Transverse colon (tissue), 4 donors: ENCODE results near the gene PHYKPL. TPM values are rescaled to one million over a fixed set of nuclear protein-coding genes. Genes with fewer than 3 reads are reported as not detected.

Experiments used
- DNase-seq: peaks from one replicate; pipeline ENCODE4 v3.0.0-alpha.2; 2019
- H3K27ac ChIP-seq, 4 donors: fragments of 200-600 bp; sonication (generic); 2 replicates each; pipeline ENCODE4 v1.5.1; 2016 to 2018; ENCODE audit warnings: inconsistent platforms in 4 of 4
- H3K27me3 ChIP-seq: fragments of 200-600 bp; sonication (generic); 2 replicates; pipeline ENCODE4 v1.5.1; 2017; ENCODE audit warnings: inconsistent platforms
- H3K36me3 ChIP-seq, 4 donors: fragments of 200-600 bp; sonication (generic); 2 replicates each; pipeline ENCODE4 v1.5.1; 2017 to 2019; ENCODE audit warnings: inconsistent platforms in 4 of 4
- H3K4me1 ChIP-seq, 4 donors: fragments of 200-600 bp; sonication (generic); 2 replicates each; pipeline ENCODE4 v1.5.1; 2017 to 2020; ENCODE audit warnings: inconsistent platforms in 4 of 4
- H3K4me3 ChIP-seq, 4 donors: fragments of 200-600 bp; sonication (generic); 1 replicate in 1 of 4; 2 replicates in 3 of 4; pipeline versions ENCODE4 v1.5.1 to v1.6.1; 2017 to 2019; ENCODE audit warnings: inconsistent platforms in 4 of 4
- H3K9me3 ChIP-seq, 2 donors: fragments of 200-600 bp; sonication (generic); 2 replicates each; pipeline ENCODE4 v1.5.1; 2017 to 2019; ENCODE audit warnings: inconsistent platforms in 2 of 2
- CTCF ChIP-seq, 5 experiments: fragments of 200-600 bp in 3 of 5; fragments of 450-650 bp in 2 of 5; sonication (generic) in 3 of 5; IDR thresholded peaks; 1 replicate in 2 of 5; 2 replicates in 3 of 5; pipeline ENCODE4 v1.5.1; 2016 to 2017; ENCODE audit warnings: antibody characterized with exemption in 5 of 5, inconsistent platforms in 3 of 5, mild to moderate bottlenecking in 2 of 5, moderate library complexity in 1 of 5
- EP300 ChIP-seq: sonication (generic); formaldehyde crosslinking; IDR thresholded peaks from one replicate; pipeline ENCODE4 v1.6.1; 2017; ENCODE audit warnings: antibody characterized with exemption, low read depth
- POLR2A ChIP-seq: fragments of 450-650 bp; IDR thresholded peaks from one replicate; pipeline ENCODE4 v1.6.1; 2016; ENCODE audit warnings: antibody characterized with exemption, mild to moderate bottlenecking, moderate library complexity
- POLR2AphosphoS5 ChIP-seq, 3 donors: sonication (generic); formaldehyde crosslinking; IDR thresholded peaks; one replicate each; pipeline ENCODE4 v1.6.1; 2016; ENCODE audit warnings: antibody characterized with exemption in 3 of 3
- WGBS, 2 donors: methylation state at CpG; one replicate each; pipeline ENCODE4 v1.1.5; 2018; ENCODE audit warnings: low coverage in 1 of 2; 5-methylcytosine and 5-hydroxymethylcytosine counted together
- in situ Hi-C, 4 donors: fragments of 200-750 bp; cut with MboI; loops; one replicate each; pipeline versions ENCODE4 v1.15.0 to v1.15.1; 2017; ENCODE audit warnings: low sequenced_read_pairs in 3 of 4, low pct_ligation_motif_present in 1 of 4, low pct_unique_long_range_greater_than_20kb in 1 of 4
- intact Hi-C: fragments of 100-400 bp; cut with DNase I; formaldehyde crosslinking; loops from one replicate; pipeline ENCODE4 v1.15.1; 2023; ENCODE audit warnings: low total_unique reads
- total RNA-seq, 4 donors: library from RNA; depleted of rRNA; stranded (reverse); fragments of >200 nt; gene quantifications; one replicate each; pipeline ENCODE4 v1.1.0, GENCODE V29; 2016

PHYKPL gene
- total RNA-seq, 4 donors from 2014 or later = 124 to 405 (median 197) TPM

- no peaks in the 10 kb centered on the region for H3K36me3 ChIP-seq
- no peak within 1 kb of the TSS for H3K4me3 ChIP-seq
- H3K9me3 ChIP-seq = no peaks in the 10 kb centered on the region
- intact Hi-C loops = no loop called here
- 91 to 93% methylated on average over 7 to 27 of the region's 27 CpGs for WGBS, 2 donors
- no peak for DNase-seq
- in situ Hi-C loops = no loop called here
- H3K27me3 ChIP-seq = no peaks in the 10 kb centered on the region
- no peak within 1 kb of the TSS for H3K27ac ChIP-seq
- TF ChIP-seq CTCF (IDR thresholded peaks at IDR 0.05) (no peak), EP300 (no peak), POLR2A (no peak), POLR2AphosphoS5 (IDR thresholded peaks at IDR 0.05) (no peak)
- H3K4me1 ChIP-seq = no peaks in the 10 kb centered on the region
Measured at GRCh38 chr5:178187014-178187413, 45.6 kb downstream of the PHYKPL start, which contains the start of gene GMCL2. Gene GMCL2 (minus strand): TSS chr5:178187371. CDS start chr5:178187299, 72 bp downstream.

GRCh38 chr5:178186427-178186826 is 46.2 kb downstream of the PHYKPL start:
- Histone ChIP-seq H3K9me3 (no peaks in the 10 kb centered on the region), H3K36me3 (no peaks in the 10 kb centered on the region), H3K27ac (no peak overlapping the region), H3K4me3 (no peak overlapping the region), H3K27me3 (no peaks in the 10 kb centered on the region), H3K4me1 (no peaks in the 10 kb centered on the region)
- in situ Hi-C loops = no loop called here
- DNase-seq = no peak
- intact Hi-C loops = no loop called here
- 71 to 73% methylated on average over 5 to 6 of the region's 6 CpGs for WGBS, 2 donors
- no peak for TF ChIP-seq EP300
- TF ChIP-seq POLR2A = no peak
- TF ChIP-seq POLR2AphosphoS5 (IDR thresholded peaks at IDR 0.05) = no peak
- TF ChIP-seq CTCF (IDR thresholded peaks at IDR 0.05) = no peak

GRCh38 chr5:178182158-178182876 is 50.3 kb downstream of the PHYKPL start:
- intact Hi-C loops = no loop called here
- DNase-seq = no peak
- Histone ChIP-seq H3K4me1 (no peaks in the 10 kb centered on the region), H3K4me3 (no peak overlapping the region), H3K27me3 (no peaks in the 10 kb centered on the region), H3K27ac (no peak overlapping the region), H3K36me3 (no peaks in the 10 kb centered on the region), H3K9me3 (no peaks in the 10 kb centered on the region)
- 24 to 46% methylated on average over 3 to 4 of the region's 4 CpGs for WGBS, 2 donors
- in situ Hi-C loops = no loop called here
- no peak for TF ChIP-seq POLR2A
- TF ChIP-seq POLR2AphosphoS5 (IDR thresholded peaks at IDR 0.05) = no peak
- TF ChIP-seq EP300 = no peak
- TF ChIP-seq CTCF (IDR thresholded peaks at IDR 0.05) = no peak

- Histone ChIP-seq H3K9me3 (no peaks in the 10 kb centered on the region), H3K4me3 (no peak overlapping the region), H3K36me3 (no peaks in the 10 kb centered on the region), H3K27ac (no peak overlapping the region), H3K27me3 (no peaks in the 10 kb centered on the region), H3K4me1 (no peaks in the 10 kb centered on the region)
- intact Hi-C loops = no loop called here
- TF ChIP-seq POLR2A (no peak), CTCF (IDR thresholded peaks at IDR 0.05) (no peak), POLR2AphosphoS5 (IDR thresholded peaks at IDR 0.05) (no peak), EP300 (no peak)
- WGBS, 2 donors = 41 to 57% methylated on average over 5 to 9 of the region's 9 CpGs
- in situ Hi-C loops = no loop called here
- DNase-seq = no peak
Measured at GRCh38 chr5:178180141-178180863, 52.3 kb downstream of the PHYKPL start.
